HCT116 (cell line): ENCODE data around the gene ATXN7L2. TPM values are rescaled to one million over a fixed set of nuclear protein-coding genes. Genes with fewer than 3 reads are reported as not detected.
"Not testable (repeated sequence)": the region's sequence is repeated elsewhere in the genome, so short reads cannot be mapped to it uniquely, and the experiment has no call there.

Experiments used
- ATAC-seq: fragments of 200-7000 bp; cut with Tn5 transposase; 2 replicates; pipeline ENCODE4 v1.9.1; 2020; ENCODE audit warnings: mild to moderate bottlenecking, moderate library complexity
- BruUV-seq: library from RNA; stranded (reverse); fragments of 400-500 nt; replicated peaks from 2 replicates; lab custom pipeline; 2021; lab: Mats Ljungman, UMichigan
- CTCF ChIA-PET: fragments of 300-600 bp; sonication (Branson Sonifier 250); formaldehyde crosslinking; loops from one replicate; lab custom pipeline; 2021; ENCODE audit warnings: antibody characterized with exemption; lab: Charles Lee
- POLR2A ChIA-PET: fragments of 300-600, 350-600 bp; sonication (Branson Sonifier 250); formaldehyde crosslinking; loops from one replicate; lab custom pipeline; 2021; ENCODE audit warnings: antibody characterized with exemption; lab: Charles Lee
- RAD21 ChIA-PET, 2 experiments: fragments of 300-600 bp; sonication (Branson Sonifier 250); formaldehyde crosslinking; loops; one replicate each; lab custom pipeline; 2023; ENCODE audit warnings: low total read pairs in 2 of 2; ENCODE audit not compliant: uncharacterized antibody in 2 of 2, unreplicated experiment in 2 of 2, low non-redundant PET in 1 of 2; lab: Charles Lee
- DNase-seq: peaks from one replicate; pipeline ENCODE4 v3.0.0-alpha.2; 2010; ENCODE audit warnings: low read depth, low spot score
- H2AFZ ChIP-seq: fragments of 200-600 bp; shearing (Covaris generic), sonication (generic); 2 replicates; pipeline ENCODE4 v1.6.1; 2017; ENCODE audit warnings: low read depth, mixed run types, mixed read lengths, antibody characterized with exemption, low read length; ENCODE audit not compliant: poor library complexity, severe bottlenecking
- H3K27ac ChIP-seq: 2 replicates; pipeline ENCODE4 v1.5.1; 2012; ENCODE audit warnings: low read depth, low read length
- H3K27me3 ChIP-seq: fragments of 200-600 bp; sonication (generic); 2 replicates; pipeline ENCODE4 v1.6.1; 2016; ENCODE audit warnings: mixed run types, low read length, mixed read lengths; ENCODE audit not compliant: insufficient read depth
- H3K36me3 ChIP-seq, 2 experiments: fragments of 200-500 bp in 1 of 2; fragments of 200-600 bp in 1 of 2; sonication (Bioruptor generic) in 1 of 2; sonication (generic) in 1 of 2; 2 replicates each; pipeline versions ENCODE4 v1.5.1 to v1.6.1; 2014 to 2016; ENCODE audit warnings: low read length in 2 of 2, inconsistent platforms in 1 of 2, mixed read lengths in 1 of 2, mixed run types in 1 of 2; ENCODE audit not compliant: insufficient read depth in 2 of 2, control insufficient read depth in 1 of 2
- H3K4me1 ChIP-seq, 2 experiments: fragments of 200-600 bp in 1 of 2; sonication (generic) in 1 of 2; 2 replicates each; pipeline versions ENCODE4 v1.5.1 to v1.6.1; 2012 to 2017; ENCODE audit warnings: low read length in 2 of 2, inconsistent platforms in 1 of 2, mild to moderate bottlenecking in 1 of 2, mixed read lengths in 1 of 2, mixed run types in 1 of 2, moderate library complexity in 1 of 2; ENCODE audit not compliant: insufficient read depth in 2 of 2, control insufficient read depth in 1 of 2
- H3K4me2 ChIP-seq: fragments of 200-600 bp; sonication (generic); 2 replicates; pipeline ENCODE4 v1.6.1; 2017; ENCODE audit warnings: mixed run types, low read length, mixed read lengths
- H3K4me3 ChIP-seq, 2 experiments: fragments of 200-600 bp in 1 of 2; sonication (generic) in 1 of 2; replicated peaks in 1 of 2; 2 replicates each; pipeline ENCODE4 v1.5.1; 2011 to 2016; ENCODE audit warnings: low read length in 2 of 2, control low read depth in 1 of 2, low read depth in 1 of 2, mild to moderate bottlenecking in 1 of 2, mixed read lengths in 1 of 2, mixed run types in 1 of 2
- H3K79me2 ChIP-seq: fragments of 200-600 bp; sonication (generic); 2 replicates; pipeline ENCODE4 v1.6.1; 2017; ENCODE audit warnings: mild to moderate bottlenecking, mixed run types, low read length, moderate library complexity, mixed read lengths; ENCODE audit not compliant: insufficient read depth
- H3K9ac ChIP-seq: fragments of 200-600 bp; sonication (generic); 2 replicates; pipeline ENCODE4 v1.6.1; 2016; ENCODE audit warnings: low read length, mixed read lengths
- H3K9me2 ChIP-seq: fragments of 200-600 bp; sonication (generic), shearing (Covaris generic); 2 replicates; pipeline ENCODE4 v1.6.1; 2017; ENCODE audit warnings: mixed run types, mild to moderate bottlenecking, moderate library complexity; ENCODE audit not compliant: insufficient read depth
- H3K9me3 ChIP-seq, 2 experiments: fragments of 200-500 bp in 1 of 2; fragments of 200-600 bp in 1 of 2; sonication (Bioruptor generic) in 1 of 2; sonication (generic) in 1 of 2; 2 replicates each; pipeline ENCODE4 v1.6.1; 2014 to 2017; ENCODE audit warnings: low read length in 2 of 2, mixed read lengths in 2 of 2, inconsistent platforms in 1 of 2, low read depth in 1 of 2, mild to moderate bottlenecking in 1 of 2, mixed run types in 1 of 2, moderate library complexity in 1 of 2; ENCODE audit not compliant: control insufficient read depth in 1 of 2, insufficient read depth in 1 of 2
- H4K20me1 ChIP-seq: fragments of 200-600 bp; sonication (generic), shearing (Covaris generic); 2 replicates; pipeline ENCODE4 v1.6.1; 2017; ENCODE audit warnings: mixed run types, mild to moderate bottlenecking, moderate library complexity; ENCODE audit not compliant: insufficient read depth
- ATF3 ChIP-seq: IDR thresholded peaks from 2 replicates; pipeline ENCODE4 v1.6.1; 2012
- CBX3 ChIP-seq: IDR thresholded peaks from 2 replicates; pipeline ENCODE4 v1.6.1; 2012; ENCODE audit warnings: low read depth
- CEBPB ChIP-seq: IDR thresholded peaks from 2 replicates; pipeline ENCODE4 v1.6.1; 2012; ENCODE audit warnings: low read depth
- CTCF ChIP-seq, 3 experiments: fragments of 200-600 bp in 1 of 3; sonication (generic) in 1 of 3; IDR thresholded peaks in 2 of 3; conservative IDR thresholded peaks in 1 of 3; 2 replicates each; pipeline ENCODE4 v1.5.1; 2012 to 2017; ENCODE audit warnings: low read depth in 2 of 3, low read length in 2 of 3, antibody characterized with exemption in 1 of 3, borderline replicate concordance in 1 of 3, control low read depth in 1 of 3, mild to moderate bottlenecking in 1 of 3, mixed read lengths in 1 of 3, mixed run types in 1 of 3, moderate library complexity in 1 of 3; ENCODE audit not compliant: insufficient read depth in 1 of 3
- ELF1 ChIP-seq: IDR thresholded peaks from 2 replicates; pipeline ENCODE4 v1.6.1; 2012; ENCODE audit warnings: low read depth, borderline replicate concordance
- EZH2 ChIP-seq: fragments of 200-600 bp; sonication (generic); IDR thresholded peaks from 2 replicates; pipeline ENCODE4 v1.6.1; 2017; ENCODE audit warnings: antibody characterized with exemption, mixed run types
- EZH2phosphoT487 ChIP-seq: fragments of 200-600 bp; IDR thresholded peaks from 2 replicates; pipeline ENCODE4 v1.6.1; 2018; ENCODE audit warnings: antibody characterized with exemption, borderline replicate concordance
- FOSL1 ChIP-seq: IDR thresholded peaks from 2 replicates; pipeline ENCODE4 v1.6.1; 2012; ENCODE audit warnings: low read depth
- JUND ChIP-seq: IDR thresholded peaks from 2 replicates; pipeline ENCODE4 v1.6.1; 2012
- MAX ChIP-seq: IDR thresholded peaks from 2 replicates; pipeline ENCODE4 v1.6.1; 2012
- POLR2A ChIP-seq: IDR thresholded peaks from 2 replicates; pipeline ENCODE4 v1.7.0; 2011; ENCODE audit warnings: borderline replicate concordance; ENCODE audit not compliant: insufficient read depth, insufficient read length; ENCODE audit errors: extremely low read depth
- POLR2AphosphoS5 ChIP-seq: IDR thresholded peaks from 2 replicates; pipeline ENCODE4 v1.6.1; 2011; ENCODE audit warnings: mild to moderate bottlenecking, low read depth, low read length, moderate library complexity
- RAD21 ChIP-seq: IDR thresholded peaks from 2 replicates; pipeline ENCODE4 v1.6.1; 2012; ENCODE audit warnings: low read depth, mild to moderate bottlenecking
- SIN3A ChIP-seq: IDR thresholded peaks from 2 replicates; pipeline ENCODE4 v1.6.1; 2012; ENCODE audit warnings: low read depth
- SP1 ChIP-seq: IDR thresholded peaks from 2 replicates; pipeline ENCODE4 v1.6.1; 2012; ENCODE audit warnings: low read depth
- SRF ChIP-seq: IDR thresholded peaks from 2 replicates; pipeline ENCODE4 v1.6.1; 2012; ENCODE audit warnings: low read depth
- YY1 ChIP-seq: IDR thresholded peaks from 2 replicates; pipeline ENCODE4 v1.6.1; 2011; ENCODE audit warnings: low read length, low read depth, moderate library complexity, mild to moderate bottlenecking; ENCODE audit not compliant: insufficient replicate concordance; ENCODE audit errors: extremely low read depth
- ZBTB33 ChIP-seq: IDR thresholded peaks from 2 replicates; pipeline ENCODE4 v1.6.1; 2011; ENCODE audit warnings: mild to moderate bottlenecking, low read length, moderate library complexity; ENCODE audit not compliant: insufficient replicate concordance; ENCODE audit errors: extremely low read depth
- ZFX ChIP-seq: fragments of 450-650 bp; IDR thresholded peaks from 2 replicates; pipeline ENCODE4 v1.6.1; 2017
- intact Hi-C: fragments of 100-400 bp; cut with micrococcal nuclease; formaldehyde crosslinking; loops from 2 replicates; pipeline ENCODE4 v1.10.0; 2022
- total RNA-seq: library from RNA; stranded (reverse); gene quantifications from one replicate; pipeline ENCODE4 v1.2.1, GENCODE V29; 2021; ENCODE audit not compliant: unreplicated experiment

The ATXN7L2 gene
- total RNA-seq, 1 experiment from 2014 or later = 7.2 TPM

GRCh38 chr1:109444346-109444745 is 39.4 kb upstream of the ATXN7L2 start:
- no peaks in the 10 kb centered on the region for H4K20me1 ChIP-seq
- ChIA-PET RAD21 (no interaction called here), POLR2A (no interaction called here), CTCF (no interaction called here)
- H3K79me2 ChIP-seq = no peaks in the 10 kb centered on the region
- H3K9ac ChIP-seq = no peak overlapping the region
- intact Hi-C loops = no loop called here
- peaks cover 0 to 8% of the 10 kb centered on the region in 2 experiments; a peak in 2 of 4 replicates for H3K4me1 ChIP-seq
- no peaks in the 10 kb centered on the region for H3K36me3 ChIP-seq
- H3K9me2 ChIP-seq = no peaks in the 10 kb centered on the region
- no peak overlapping the region for H3K4me2 ChIP-seq
- no peak overlapping the region for H3K27ac ChIP-seq
- H3K4me3 ChIP-seq = no peak overlapping the region
- no peaks in the 10 kb centered on the region for H3K27me3 ChIP-seq
- no peak overlapping the region for H2AFZ ChIP-seq
- BruUV-seq = no TSS peak
- TF ChIP-seq CTCF (IDR thresholded peaks at IDR 0.05 in 2 of 3, conservative IDR thresholded peaks at IDR 0.05 in 1 of 3; ENCODE audit: borderline replicate concordance in 1 of 3, insufficient read depth in 1 of 3, low read depth in 2 of 3, low read length in 2 of 3) (no peak), ELF1 (no peak), CEBPB (no peak), ZBTB33 (no peak), SRF (no peak), YY1 (no peak), POLR2A (no peak), ATF3 (no peak), RAD21 (no peak), ZFX (no peak), JUND (no peak), POLR2AphosphoS5 (no peak), FOSL1 (no peak), EZH2 (no peak), MAX (no peak), EZH2phosphoT487 (no peak), CBX3 (no peak), SP1 (no peak), SIN3A (no peak)
- TF ChIP-seq, all 23 proteins: peak for 0
- DNase-seq (no peak), ATAC-seq (no peak; the same call in 1 of the 2 replicates)
- no peaks in the 10 kb centered on the region for H3K9me3 ChIP-seq

GRCh38 chr1:109445949-109446695 is 37.6 kb upstream of the ATXN7L2 start:
- H3K4me1 ChIP-seq, H3K4me2 ChIP-seq, RAD21 ChIA-PET, H3K9ac ChIP-seq, intact Hi-C loops, H4K20me1 ChIP-seq, CTCF ChIA-PET, H3K27me3 ChIP-seq, H3K36me3 ChIP-seq, POLR2A ChIA-PET, H2AFZ ChIP-seq, ATAC-seq, BruUV-seq, H3K9me2 ChIP-seq, H3K4me3 ChIP-seq, DNase-seq, H3K9me3 ChIP-seq, H3K27ac ChIP-seq, H3K79me2 ChIP-seq: not testable (repeated sequence)
